Activated T-helper 1 cell treated with anti-CD3 and anti-CD28 coated beads, Interleukin-12 subunit alpha, Interleukin-12 subunit beta, Interleukin-2, Interleukin-4 antibody, amounts not matched to agents 30 ng/mL and 10 ng/mL and 1 ng/mL, durations not matched to agents 14 hours and 24 hours and 36 hours (primary cell): Measurements from ENCODE around the gene CSMD2. TPM values are rescaled to one million over a fixed set of nuclear protein-coding genes. Genes with fewer than 3 reads are reported as not detected.
A peak's percentile ranks its signal among the peaks of the same experiment; 100 is the strongest.

ENCODE experiments used
- DNase-seq: peaks from one replicate; pipeline ENCODE4 v3.0.0; 2021; ENCODE audit warnings: low spot score
- H3K27ac Mint-ChIP-seq: one replicate; pipeline ENCODE4 v1.8.0; 2021; ENCODE audit warnings: mild to moderate bottlenecking, mixed read lengths
- H3K27me3 Mint-ChIP-seq: one replicate; pipeline ENCODE4 v1.8.0; 2022; ENCODE audit warnings: mild to moderate bottlenecking, moderate library complexity, mixed read lengths; ENCODE audit not compliant: insufficient read depth
- H3K36me3 Mint-ChIP-seq: one replicate; pipeline ENCODE4 v1.8.0; 2021; ENCODE audit warnings: low read depth, mixed read lengths
- H3K4me1 Mint-ChIP-seq: one replicate; pipeline ENCODE4 v1.8.0; 2021; ENCODE audit warnings: low read depth, mixed read lengths
- H3K4me3 Mint-ChIP-seq: one replicate; pipeline ENCODE4 v1.8.0; 2021; ENCODE audit warnings: mild to moderate bottlenecking, moderate library complexity, mixed read lengths
- H3K9me3 Mint-ChIP-seq: one replicate; pipeline ENCODE4 v1.8.0; 2021; ENCODE audit warnings: mixed read lengths
- intact Hi-C: fragments of 100-400 bp; cut with micrococcal nuclease; formaldehyde crosslinking; loops from one replicate; pipeline ENCODE4 v1.15.1; 2024
- total RNA-seq: library from RNA; stranded (reverse); gene quantifications from 2 replicates; pipeline ENCODE4 v1.2.3, GENCODE V29; 2022

Gene CSMD2
- total RNA-seq, 1 donor from 2014 or later, result not detected

DNA sequence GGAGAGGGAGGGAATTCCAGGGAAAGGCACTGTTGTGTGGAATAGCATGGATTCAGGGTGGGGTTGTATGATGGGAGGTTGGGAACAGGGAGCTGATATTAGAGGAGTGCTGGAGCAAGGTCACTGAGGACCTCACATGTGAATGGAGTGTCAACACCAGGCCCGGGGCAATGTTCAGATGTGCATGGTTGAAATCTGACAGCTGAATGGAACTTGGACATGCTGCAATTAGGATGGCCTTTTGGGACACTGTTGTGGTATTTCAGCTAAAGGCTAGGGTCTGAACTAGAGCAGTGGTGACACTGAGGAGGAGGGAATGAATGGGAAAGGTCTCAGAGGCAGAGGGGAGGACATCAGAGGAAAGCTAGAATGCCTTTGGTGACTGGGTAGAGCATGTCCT, 667.6 kb downstream of the CSMD2 start:
- Mint-ChIP-seq H3K4me1 (no peaks in the 10 kb centered on the region), H3K27ac (no peak overlapping the region), H3K9me3 (peaks cover 77% of the 10 kb centered on the region), H3K4me3 (no peak overlapping the region), H3K36me3 (peaks cover 18% of the 10 kb centered on the region), H3K27me3 (peaks cover 2% of the 10 kb centered on the region)
- intact Hi-C loops, result no loop called here
- DNase-seq, result no peak

DNA sequence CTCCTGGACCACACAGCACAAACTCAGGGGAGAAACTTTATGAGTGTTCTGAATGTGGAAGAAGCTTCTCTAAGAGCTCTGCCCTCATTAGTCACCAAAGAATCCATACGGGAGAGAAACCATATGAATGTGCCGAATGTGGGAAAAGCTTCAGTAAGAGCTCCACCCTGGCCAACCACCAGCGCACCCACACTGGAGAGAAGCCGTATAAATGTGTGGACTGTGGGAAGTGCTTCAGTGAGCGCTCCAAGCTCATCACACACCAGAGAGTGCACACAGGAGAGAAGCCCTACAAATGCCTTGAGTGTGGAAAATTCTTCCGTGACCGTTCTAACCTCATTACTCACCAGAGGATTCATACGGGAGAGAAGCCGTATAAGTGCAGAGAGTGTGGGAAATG, 670.1 kb downstream of the CSMD2 start:
- Mint-ChIP-seq H3K36me3 (peaks cover 31% of the 10 kb centered on the region), H3K9me3 (peaks cover 75% of the 10 kb centered on the region), H3K4me3 (no peak overlapping the region), H3K27ac (no peak overlapping the region), H3K27me3 (no peaks in the 10 kb centered on the region), H3K4me1 (no peaks in the 10 kb centered on the region)
- DNase-seq, result no peak
- intact Hi-C loops, result no loop called here

DNA sequence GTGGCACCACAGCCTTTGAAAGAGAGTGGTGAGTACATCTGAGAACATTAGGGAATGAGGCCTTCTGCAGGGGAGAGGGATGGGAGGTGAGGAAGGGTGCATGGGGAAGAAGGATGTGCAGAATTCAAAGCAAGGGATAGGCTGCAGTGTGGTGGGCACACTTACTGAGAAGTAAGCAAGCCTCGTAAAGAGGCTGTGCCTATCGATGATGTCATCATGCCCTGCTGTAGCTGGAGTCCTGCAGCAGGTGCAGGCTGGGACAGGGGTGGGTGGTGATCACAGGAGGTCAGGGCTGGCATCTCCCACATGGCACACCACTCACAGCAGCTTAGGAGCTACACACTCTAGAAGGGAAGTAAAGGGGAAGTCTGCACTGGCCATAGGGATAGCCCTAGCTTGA, 676.4 kb downstream of the CSMD2 start:
- Mint-ChIP-seq H3K4me1 (no peaks in the 10 kb centered on the region), H3K9me3 (peaks cover 32% of the 10 kb centered on the region), H3K27me3 (peaks cover 3% of the 10 kb centered on the region), H3K27ac (no peak overlapping the region), H3K4me3 (no peak overlapping the region), H3K36me3 (peaks cover 34% of the 10 kb centered on the region)
- DNase-seq, result no peak
- intact Hi-C loops, result no loop called here

- peaks cover 11% of the 10 kb centered on the region for H3K9me3 Mint-ChIP-seq
- intact Hi-C loops, result no loop called here
- H3K36me3 Mint-ChIP-seq, result peaks cover 14% of the 10 kb centered on the region
- H3K4me1 Mint-ChIP-seq, result no peaks in the 10 kb centered on the region
- H3K27me3 Mint-ChIP-seq, result peaks cover 3% of the 10 kb centered on the region
- no peak overlapping the region for H3K4me3 Mint-ChIP-seq
- DNase-seq, result no peak
- no peak overlapping the region for H3K27ac Mint-ChIP-seq
Observed at GRCh38 chr1:33482412-33482811, 682.6 kb downstream of the CSMD2 start.

GRCh38 chr1:33477451-33477850, 687.6 kb downstream of the CSMD2 start:
- intact Hi-C loops, result loop anchor here (10.0 kb wide), 1 partner anchor 1377 kb away; the partner anchor contains the start of gene SMIM12

GRCh38 chr1:33473900-33474299, 691.1 kb downstream of the CSMD2 start:
- Mint-ChIP-seq H3K4me3 (peak overlapping the region; percentile 88), H3K36me3 (no peaks in the 10 kb centered on the region), H3K27ac (no peak overlapping the region), H3K4me1 (peaks cover 24% of the 10 kb centered on the region), H3K9me3 (no peaks in the 10 kb centered on the region), H3K27me3 (no peaks in the 10 kb centered on the region)
- DNase-seq, result no peak
- intact Hi-C loops, result loop anchor here (10.0 kb wide), 1 partner anchor 1381 kb away; the partner anchor contains the start of gene SMIM12

More at GRCh38 chr1:33477451-33477850, 687.6 kb downstream of the CSMD2 start:
- no peaks in the 10 kb centered on the region for H3K27me3 Mint-ChIP-seq
- H3K4me3 Mint-ChIP-seq, result no peak overlapping the region
- H3K36me3 Mint-ChIP-seq, result peaks cover 2% of the 10 kb centered on the region
- no peak overlapping the region for H3K27ac Mint-ChIP-seq
- no peak for DNase-seq
- no peaks in the 10 kb centered on the region for H3K9me3 Mint-ChIP-seq
- H3K4me1 Mint-ChIP-seq, result peaks cover 12% of the 10 kb centered on the region

DNA sequence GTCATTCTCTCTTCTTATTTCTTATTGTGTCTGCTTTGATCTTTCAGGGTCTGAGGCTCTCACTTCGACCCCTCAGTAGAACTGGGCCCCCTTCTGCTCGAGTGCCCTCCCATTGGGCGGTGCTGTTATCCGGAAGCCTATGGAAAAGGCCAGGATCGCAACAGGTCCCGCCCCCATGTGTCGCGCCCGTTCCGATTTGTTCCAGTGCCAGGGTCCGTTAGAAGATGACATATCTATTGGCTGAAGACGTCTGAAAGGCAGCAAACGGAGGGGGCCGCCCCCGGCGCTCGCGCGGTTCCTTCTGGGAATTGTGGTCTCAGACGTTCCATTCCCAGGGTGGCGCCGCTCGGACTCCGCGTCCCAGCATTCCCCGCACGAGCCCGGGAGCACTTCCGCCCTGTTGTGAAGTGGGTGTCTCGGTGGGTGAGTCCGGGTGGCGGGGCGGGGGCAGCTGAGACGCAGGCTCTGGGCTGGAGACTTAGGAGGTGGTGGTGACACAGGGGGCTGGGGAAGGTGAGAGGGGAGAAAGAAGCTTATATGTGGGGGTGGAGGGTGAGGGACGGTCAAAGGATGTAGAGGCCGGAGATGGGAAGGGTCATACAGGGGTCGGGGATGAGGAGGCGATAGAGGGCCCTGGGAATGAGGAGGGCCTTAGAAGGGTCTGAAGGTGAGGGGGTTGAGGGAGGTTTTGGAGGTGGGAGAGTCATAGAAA, 692.6 kb downstream of the CSMD2 start, which contains the start of gene ZSCAN20:
Gene ZSCAN20, plus strand, starts transcription at position 377 of the 712 bp plus-strand sequence. CDS start 6,644 bp downstream, outside the sequence.
- Mint-ChIP-seq H3K9me3 (no peaks in the 10 kb centered on the region), H3K4me1 (peaks cover 24% of the 10 kb centered on the region), H3K27ac (peak within 1 kb of the TSS; percentile 68), H3K27me3 (no peaks in the 10 kb centered on the region), H3K4me3 (peak within 1 kb of the TSS; percentile 88), H3K36me3 (no peaks in the 10 kb centered on the region)
- intact Hi-C loops, result loop anchor here (1.0 to 10.0 kb wide), 4 partner anchors 41 to 1382 kb away; partner anchors contain the start of genes PHC2 and SMIM12
- peak; percentile 81 for DNase-seq

DNA sequence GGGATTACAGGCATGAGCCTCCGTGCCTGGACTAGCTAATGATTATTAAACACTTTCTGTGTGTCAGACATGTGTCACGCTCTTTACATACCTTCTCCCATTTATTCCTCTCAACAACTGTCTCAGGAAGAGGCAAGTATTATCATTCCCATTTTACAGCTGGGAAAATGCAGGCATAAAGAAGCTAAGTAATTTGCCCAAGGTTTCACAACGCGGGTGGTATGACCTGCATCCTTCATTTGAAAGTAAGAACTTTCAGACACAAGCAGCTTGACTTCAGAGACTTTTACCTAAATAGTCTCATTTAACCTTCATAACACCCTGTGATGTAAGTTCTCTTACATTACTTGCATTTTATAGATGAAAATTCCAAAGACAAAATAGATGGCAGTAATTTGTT, 693.6 kb downstream of the CSMD2 start:
- no peak overlapping the region for H3K4me3 Mint-ChIP-seq
- peaks cover 24% of the 10 kb centered on the region for H3K4me1 Mint-ChIP-seq
- no peaks in the 10 kb centered on the region for H3K27me3 Mint-ChIP-seq
- no peak overlapping the region for H3K27ac Mint-ChIP-seq
- no peak for DNase-seq
- intact Hi-C loops, result loop anchor here (2.0 to 10.0 kb wide), 2 partner anchors 291 to 1383 kb away; partner anchors contain the start of gene SMIM12
- no peaks in the 10 kb centered on the region for H3K9me3 Mint-ChIP-seq
- H3K36me3 Mint-ChIP-seq, result no peaks in the 10 kb centered on the region

DNA sequence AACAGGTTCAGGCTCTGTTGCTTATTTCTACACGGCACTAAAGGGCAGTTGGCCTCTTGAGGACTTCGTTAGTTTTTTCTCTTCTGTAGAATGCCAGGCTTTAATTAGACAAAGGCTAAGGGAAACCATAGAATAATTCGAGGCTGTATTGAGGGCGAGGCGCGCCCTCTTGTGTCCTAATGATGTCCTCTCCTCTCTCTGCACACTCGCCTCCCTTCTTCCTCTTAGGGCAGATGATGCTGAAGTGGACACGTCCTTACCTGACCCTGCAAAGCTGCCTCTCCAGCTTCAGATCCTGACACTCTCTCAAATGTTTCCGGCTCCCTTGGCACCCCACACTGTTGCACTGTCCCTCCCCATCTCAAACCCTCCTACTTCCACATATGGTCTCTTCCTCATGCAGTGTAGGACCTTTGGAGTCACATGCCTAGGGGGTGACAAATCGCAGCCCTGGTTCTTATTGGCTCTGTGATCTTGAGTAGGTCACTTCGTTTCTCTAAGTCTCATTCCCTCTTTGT, 694.5 kb downstream of the CSMD2 start:
- intact Hi-C loops, result loop anchor here (1.0 to 10.0 kb wide), 5 partner anchors 103 to 1384 kb away; partner anchors contain the start of gene SMIM12
- Mint-ChIP-seq H3K4me3 (no peak overlapping the region), H3K4me1 (peaks cover 24% of the 10 kb centered on the region), H3K36me3 (no peaks in the 10 kb centered on the region), H3K9me3 (no peaks in the 10 kb centered on the region), H3K27ac (no peak overlapping the region), H3K27me3 (no peaks in the 10 kb centered on the region)
- DNase-seq, result peak; percentile 48

DNA sequence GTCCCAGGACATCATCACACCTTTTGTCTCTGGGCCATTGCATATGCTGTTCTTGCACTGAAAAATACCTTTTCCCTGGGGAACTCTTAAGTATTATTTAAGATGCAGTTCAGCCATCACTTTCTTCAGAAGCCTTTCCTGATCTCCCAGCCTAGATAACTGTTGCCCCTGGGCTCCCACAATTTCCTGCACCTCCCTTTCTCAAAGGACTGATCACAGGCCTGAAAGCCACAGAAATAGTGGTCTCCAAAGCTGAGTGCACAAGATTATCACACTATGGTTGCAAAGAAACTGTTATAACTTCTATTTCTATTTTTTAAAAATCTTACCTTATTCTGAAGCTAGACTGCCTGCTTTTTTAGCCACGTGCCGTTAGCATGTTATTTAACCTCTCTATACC, 695.3 kb downstream of the CSMD2 start:
- Mint-ChIP-seq H3K27ac (no peak overlapping the region), H3K36me3 (no peaks in the 10 kb centered on the region), H3K4me3 (no peak overlapping the region), H3K4me1 (peaks cover 24% of the 10 kb centered on the region), H3K27me3 (no peaks in the 10 kb centered on the region), H3K9me3 (no peaks in the 10 kb centered on the region)
- no peak for DNase-seq
- intact Hi-C loops, result loop anchor here (1.0 to 10.0 kb wide), 5 partner anchors 102 to 1385 kb away; partner anchors contain the start of gene SMIM12

DNA sequence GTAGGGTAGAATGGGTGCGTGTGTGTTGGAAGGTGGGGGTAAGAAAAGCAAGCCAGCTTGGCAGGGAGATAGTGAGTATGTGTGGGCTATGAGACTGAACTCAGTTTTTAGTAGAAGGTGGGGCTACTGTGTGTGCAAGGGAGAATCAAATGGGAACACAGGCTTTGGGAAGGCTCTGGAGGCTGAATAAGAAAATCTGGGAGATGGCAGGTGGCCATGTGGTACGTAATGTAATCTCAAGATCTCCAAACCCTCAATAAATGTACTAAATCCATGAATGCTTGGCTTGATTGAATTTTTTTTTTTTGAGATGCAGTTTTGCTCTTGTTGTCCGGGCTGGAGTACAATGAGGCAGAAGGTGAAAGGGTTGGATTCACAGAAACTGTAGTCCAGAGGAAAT, 696.1 kb downstream of the CSMD2 start:
- no peaks in the 10 kb centered on the region for H3K36me3 Mint-ChIP-seq
- no peak overlapping the region for H3K27ac Mint-ChIP-seq
- H3K4me1 Mint-ChIP-seq, result peaks cover 24% of the 10 kb centered on the region
- H3K27me3 Mint-ChIP-seq, result no peaks in the 10 kb centered on the region
- DNase-seq, result no peak
- intact Hi-C loops, result no loop called here
- no peaks in the 10 kb centered on the region for H3K9me3 Mint-ChIP-seq
- H3K4me3 Mint-ChIP-seq, result no peak overlapping the region

- Mint-ChIP-seq H3K27ac (no peak overlapping the region), H3K4me1 (peaks cover 23% of the 10 kb centered on the region), H3K36me3 (no peaks in the 10 kb centered on the region), H3K9me3 (no peaks in the 10 kb centered on the region), H3K27me3 (no peaks in the 10 kb centered on the region), H3K4me3 (no peak overlapping the region)
- no peak for DNase-seq
- intact Hi-C loops, result no loop called here
Observed at GRCh38 chr1:33468531-33468930, 696.5 kb downstream of the CSMD2 start.

- H3K36me3 Mint-ChIP-seq, result no peaks in the 10 kb centered on the region
- intact Hi-C loops, result no loop called here
- H3K4me1 Mint-ChIP-seq, result peaks cover 18% of the 10 kb centered on the region
- H3K27me3 Mint-ChIP-seq, result no peaks in the 10 kb centered on the region
- H3K27ac Mint-ChIP-seq, result no peak overlapping the region
- H3K4me3 Mint-ChIP-seq, result no peak overlapping the region
- DNase-seq, result no peak
- H3K9me3 Mint-ChIP-seq, result no peaks in the 10 kb centered on the region
Observed at GRCh38 chr1:33468011-33468410, 697.0 kb downstream of the CSMD2 start.
